SK-N-SH (cell line): ENCODE data around the gene THY1. TPM values are rescaled to one million over a fixed set of nuclear protein-coding genes. Genes with fewer than 3 reads are reported as not detected.

Experiments
- CTCF ChIA-PET: fragments of 300-600, 350-600 bp; formaldehyde crosslinking; extraction: SDS; loops from one replicate; lab custom pipeline; 2021; lab: Yijun Ruan, JAX
- POLR2A ChIA-PET: fragments of 350-600 bp; sonication (Branson Sonifier 250); formaldehyde crosslinking; extraction: SDS; loops from one replicate; lab custom pipeline; 2020; ENCODE audit warnings: antibody characterized with exemption, inconsistent platforms; lab: Yijun Ruan, JAX
- DNase-seq: peaks from one replicate; pipeline ENCODE4 v3.0.0; 2012
- H2AFZ ChIP-seq: fragments of 200-600 bp; sonication (generic); 2 replicates; pipeline ENCODE4 v1.8.1; 2016; ENCODE audit warnings: antibody characterized with exemption, mild to moderate bottlenecking, low read depth
- H3F3A ChIP-seq: fragments of 200-600 bp; sonication (generic); replicated peaks from 2 replicates; pipeline ENCODE3; 2016; ENCODE audit warnings: antibody characterized with exemption, mild to moderate bottlenecking; ENCODE audit not compliant: insufficient read depth
- H3K27ac ChIP-seq, 2 experiments: fragments of 200-500 bp in 1 of 2; fragments of 200-600 bp in 1 of 2; sonication (Bioruptor generic) in 1 of 2; sonication (generic), shearing (Covaris generic) in 1 of 2; 2 replicates each; pipeline versions ENCODE4 v1.5.1 to v1.6.1; 2014 to 2016; ENCODE audit warnings: low read depth in 2 of 2, inconsistent platforms in 1 of 2, low read length in 1 of 2, mild to moderate bottlenecking in 1 of 2, mixed read lengths in 1 of 2
- H3K27me3 ChIP-seq: fragments of 200-600 bp; sonication (generic), shearing (Covaris generic); 2 replicates; pipeline ENCODE4 v1.6.1; 2016; ENCODE audit warnings: mixed run types; ENCODE audit not compliant: insufficient read depth
- H3K36me3 ChIP-seq, 2 experiments: fragments of 200-500 bp in 1 of 2; fragments of 200-600 bp in 1 of 2; sonication (Bioruptor generic) in 1 of 2; sonication (generic) in 1 of 2; replicated peaks in 1 of 2; 2 replicates each; pipeline versions ENCODE3 to v1.5.1; 2014 to 2016; ENCODE audit warnings: low read length in 1 of 2, mild to moderate bottlenecking in 1 of 2; ENCODE audit not compliant: insufficient read depth in 2 of 2, control insufficient read depth in 1 of 2
- H3K4me1 ChIP-seq, 2 experiments: fragments of 200-500 bp in 1 of 2; fragments of 200-600 bp in 1 of 2; sonication (Bioruptor generic) in 1 of 2; sonication (generic), shearing (Covaris generic) in 1 of 2; 2 replicates each; pipeline versions ENCODE4 v1.5.1 to v1.6.1; 2014 to 2016; ENCODE audit warnings: low read depth in 1 of 2, low read length in 1 of 2, mixed run types in 1 of 2; ENCODE audit not compliant: insufficient read depth in 2 of 2, control insufficient read depth in 1 of 2
- H3K4me2 ChIP-seq: fragments of 200-600 bp; sonication (generic), shearing (Covaris generic); 2 replicates; pipeline ENCODE4 v1.6.1; 2017; ENCODE audit warnings: mixed run types
- H3K4me3 ChIP-seq, 2 experiments: fragments of 200-500 bp in 1 of 2; fragments of 200-600 bp in 1 of 2; sonication (Bioruptor generic) in 1 of 2; sonication (generic), shearing (Covaris generic) in 1 of 2; 2 replicates each; pipeline versions ENCODE4 v1.5.1 to v1.8.1; 2014 to 2016; ENCODE audit warnings: low read depth in 2 of 2, inconsistent platforms in 1 of 2, low read length in 1 of 2, mild to moderate bottlenecking in 1 of 2, mixed read lengths in 1 of 2, moderate library complexity in 1 of 2
- H3K79me2 ChIP-seq: fragments of 200-600 bp; sonication (generic); 2 replicates; pipeline ENCODE4 v1.8.1; 2017; ENCODE audit warnings: mild to moderate bottlenecking; ENCODE audit not compliant: insufficient read depth
- H3K9ac ChIP-seq: fragments of 200-600 bp; sonication (generic); 2 replicates; pipeline ENCODE4 v1.6.1; 2017; ENCODE audit warnings: mixed run types
- H3K9me2 ChIP-seq: fragments of 200-600 bp; sonication (generic); 2 replicates; pipeline ENCODE4 v1.6.1; 2017; ENCODE audit warnings: mixed run types
- H3K9me3 ChIP-seq: fragments of 200-600 bp; sonication (generic); 2 replicates; pipeline ENCODE4 v1.6.1; 2017; ENCODE audit warnings: mixed run types, mild to moderate bottlenecking, moderate library complexity
- H4K20me1 ChIP-seq: fragments of 200-600 bp; sonication (generic); 2 replicates; pipeline ENCODE4 v1.6.1; 2017; ENCODE audit warnings: mild to moderate bottlenecking, mixed run types; ENCODE audit not compliant: insufficient read depth
- CTCF ChIP-seq: fragments of 200-600 bp; sonication (generic); IDR thresholded peaks from 2 replicates; pipeline ENCODE4 v1.6.1; 2017; ENCODE audit warnings: antibody characterized with exemption, mild to moderate bottlenecking, moderate library complexity
- EP300 ChIP-seq, 2 experiments: IDR thresholded peaks; 2 replicates each; pipeline versions ENCODE4 v1.4.0 to v1.6.1; 2012; ENCODE audit warnings: borderline replicate concordance in 1 of 2, low read depth in 1 of 2, low read length in 1 of 2
- EZH2phosphoT487 ChIP-seq: fragments of 200-600 bp; sonication (generic); IDR thresholded peaks from 2 replicates; pipeline ENCODE4 v1.6.1; 2017; ENCODE audit warnings: low read depth, mixed run types, mild to moderate bottlenecking, antibody characterized with exemption, moderate library complexity, borderline replicate concordance
- FOXJ3 ChIP-seq: sonication (generic); formaldehyde crosslinking; IDR thresholded peaks from 2 replicates; pipeline ENCODE4 v1.5.1; 2020; ENCODE audit warnings: mild to moderate bottlenecking, missing genetic modification reagents
- FOXM1 ChIP-seq: IDR thresholded peaks from 2 replicates; pipeline ENCODE4 v1.4.0; 2012; ENCODE audit warnings: low read depth, mild to moderate bottlenecking
- GATA2 ChIP-seq: sonication (generic); formaldehyde crosslinking; IDR thresholded peaks from 2 replicates; pipeline ENCODE4 v1.5.0; 2020; ENCODE audit warnings: mild to moderate bottlenecking, missing genetic modification reagents
- MEF2A ChIP-seq: IDR thresholded peaks from 2 replicates; pipeline ENCODE4 v1.4.0; 2012; ENCODE audit warnings: low read depth, borderline replicate concordance
- MXI1 ChIP-seq: IDR thresholded peaks from 2 replicates; pipeline ENCODE4 v1.6.1; 2012; ENCODE audit warnings: mild to moderate bottlenecking, low read depth, low read length, improper control_type of control experiment
- NRF1 ChIP-seq: IDR thresholded peaks from 2 replicates; pipeline ENCODE4 v1.6.1; 2012; ENCODE audit warnings: low read depth, mild to moderate bottlenecking, low read length
- PBX3 ChIP-seq: IDR thresholded peaks from 2 replicates; pipeline ENCODE4; 2012
- RAD21 ChIP-seq: IDR thresholded peaks from 2 replicates; pipeline ENCODE4 v1.6.1; 2012; ENCODE audit warnings: mild to moderate bottlenecking, low read length
- REST ChIP-seq: IDR thresholded peaks from 2 replicates; pipeline ENCODE4 v1.6.1; 2012; ENCODE audit warnings: mild to moderate bottlenecking, low read depth, low read length, moderate library complexity
- RFX5 ChIP-seq: IDR thresholded peaks from 2 replicates; pipeline ENCODE4 v1.6.1; 2012; ENCODE audit warnings: mild to moderate bottlenecking, improper control_type of control experiment, low read length
- RXRA ChIP-seq: IDR thresholded peaks from 2 replicates; pipeline ENCODE4 v1.4.0; 2012; ENCODE audit warnings: low read depth, mild to moderate bottlenecking, borderline replicate concordance
- SMC3 ChIP-seq: IDR thresholded peaks from 2 replicates; pipeline ENCODE4 v1.6.1; 2012; ENCODE audit warnings: low read depth, low read length, improper control_type of control experiment
- TAF1 ChIP-seq: IDR thresholded peaks from 2 replicates; pipeline ENCODE4 v1.6.1; 2012; ENCODE audit warnings: low read depth, mild to moderate bottlenecking, low read length, moderate library complexity, borderline replicate concordance
- TCF12 ChIP-seq: IDR thresholded peaks from 2 replicates; pipeline ENCODE4 v1.4.0; 2012
- YY1 ChIP-seq: IDR thresholded peaks from 2 replicates; pipeline ENCODE4 v1.4.0; 2012; ENCODE audit warnings: low read depth, mild to moderate bottlenecking
- WGBS: methylation state at CpG from one replicate; pipeline ENCODE4 v1.1.6; 2017; ENCODE audit warnings: low lambda C conversion rate; 5-methylcytosine and 5-hydroxymethylcytosine counted together
- polyA plus RNA-seq, 3 experiments: library from polyadenylated mRNA; depleted of rRNA; stranded (reverse); fragments of >200 nt; gene quantifications; 2 replicates each; pipeline ENCODE4 v1.2.3, GENCODE V29; 2012

Gene THY1
- polyA plus RNA-seq, 1 of the 3 experiments (the other 2 are of a cell fraction), result 1,091 TPM

- TF ChIP-seq PBX3 (no peak), TCF12 (no peak), TAF1 (no peak), EZH2phosphoT487 (no peak), EP300 (IDR thresholded peaks at IDR 0.05; ENCODE audit: borderline replicate concordance in 1 of 2, low read depth in 1 of 2, low read length in 1 of 2) (no peak), REST (no peak), RFX5 (no peak), FOXJ3 (no peak)
- TF ChIP-seq, all 33 proteins: peak for 0
Measured at GRCh38 chr11:119419834-119420492, 3.0 kb downstream of the THY1 start (continued).

GRCh38 chr11:119419246-119419645 is 3.7 kb downstream of the THY1 start:
- CTCF ChIA-PET, result interaction anchor here (1.0 to 2.8 kb wide), 2 partner anchors 55 to 63 kb away, joined by 4 to 13 read pairs; no protein-coding TSS in a partner anchor

GRCh38 chr11:119418759-119419158 is 4.2 kb downstream of the THY1 start:
- 80% methylated on average over 4 of the region's 4 CpGs for WGBS
- H4K20me1 ChIP-seq, result peaks cover 38% of the 10 kb centered on the region

More at GRCh38 chr11:119419246-119419645, 3.7 kb downstream of the THY1 start:
- POLR2A ChIA-PET, result no interaction called here
- Histone ChIP-seq H3K4me1 (peaks cover 29 to 46% of the 10 kb centered on the region in 2 experiments), H3K36me3 (peaks cover 22 to 33% of the 10 kb centered on the region in 2 experiments), H3K9me3 (no peaks in the 10 kb centered on the region), H3K4me2 (no peak overlapping the region), H3K9ac (no peak overlapping the region), H3K27ac (peak overlapping the region in 1 of 2 experiments; percentile 84; a peak in 1 of 4 replicates), H3K27me3 (no peaks in the 10 kb centered on the region), H3K79me2 (peaks cover 45% of the 10 kb centered on the region), H3K4me3 (no peak overlapping the region), H4K20me1 (peaks cover 38% of the 10 kb centered on the region), H3F3A (peaks cover 32% of the 10 kb centered on the region), H2AFZ (no peak overlapping the region), H3K9me2 (no peaks in the 10 kb centered on the region)
- no peak for DNase-seq
- WGBS, result 93% methylated on average over 5 of the region's 5 CpGs
- no peak for TF ChIP-seq SMC3

More at GRCh38 chr11:119418759-119419158, 4.2 kb downstream of the THY1 start:
- TF ChIP-seq YY1 (no peak), GATA2 (CRISPR knock-in tag) (no peak), SMC3 (no peak), NRF1 (no peak), FOXJ3 (no peak), EP300 (IDR thresholded peaks at IDR 0.05; ENCODE audit: borderline replicate concordance in 1 of 2, low read depth in 1 of 2, low read length in 1 of 2) (no peak), CTCF (no peak), FOXM1 (no peak), MXI1 (no peak), RXRA (no peak), RAD21 (no peak), RFX5 (no peak), MEF2A (no peak)
- no peak overlapping the region for H3K4me3 ChIP-seq
- H3K79me2 ChIP-seq, result peaks cover 45% of the 10 kb centered on the region
- peaks cover 32% of the 10 kb centered on the region for H3F3A ChIP-seq
- H3K4me2 ChIP-seq, result peak overlapping the region; percentile 57; the same call in 1 of the 2 replicates
- H3K9me3 ChIP-seq, result no peaks in the 10 kb centered on the region
- no peak for DNase-seq
- CTCF ChIA-PET, result no interaction called here
- H3K4me1 ChIP-seq, result peaks cover 29 to 41% of the 10 kb centered on the region in 2 experiments
- H2AFZ ChIP-seq, result no peak overlapping the region
- H3K27me3 ChIP-seq, result no peaks in the 10 kb centered on the region
- POLR2A ChIA-PET, result no interaction called here
- H3K9ac ChIP-seq, result no peak overlapping the region
- peak overlapping the region; percentile 39 to 84 for H3K27ac ChIP-seq
- H3K36me3 ChIP-seq, result peaks cover 22 to 33% of the 10 kb centered on the region in 2 experiments
- H3K9me2 ChIP-seq, result no peaks in the 10 kb centered on the region
